ENCODE data around the gene PIP5K1A. TPM values are rescaled to one million over a fixed set of nuclear protein-coding genes. Genes with fewer than 3 reads are reported as not detected.

PIP5K1A gene
- total and polyA plus RNA-seq, 12 donors = 28.8 to 61.7 (median 46.5) TPM

- 65 to 96% (median 71%) methylated on average over 6 to 18 of the region's 18 CpGs for WGBS, 4 donors
Measured at GRCh38 chr1:151289080-151289935, 91.0 kb downstream of the PIP5K1A start.

GRCh38 chr1:151289991-151290708 is 91.8 kb downstream of the PIP5K1A start:
- Histone ChIP-seq H3K27me3 (no peaks in the 10 kb centered on the region), H3K4me1 (replicated peaks in 1 of 2) (no peaks in the 10 kb centered on the region), H3K36me3 (replicated peaks in 1 of 2) (peaks cover 0 to 94% of the 10 kb centered on the region in 2 donors), H3K4me3 (no peak overlapping the region), H3K9me3 (replicated peaks in 1 of 3) (no peaks in the 10 kb centered on the region), H3K27ac (no peak overlapping the region)
- intact Hi-C loops (cut with DNase I) = loop anchor here in 1 of 2 donors (10.0 kb wide), 1 partner anchor 115 kb away; no protein-coding TSS in a partner anchor
- no peak for DNase-seq
- TF ChIP-seq CTCF (IDR thresholded peaks at IDR 0.05) (no peak), POLR2A (IDR thresholded peaks at IDR 0.05) (no peak)
- 84 to 89% (median 88%) methylated on average over 14 to 21 of the region's 21 CpGs for WGBS, 4 donors

More at GRCh38 chr1:151289080-151289935, 91.0 kb downstream of the PIP5K1A start:
- no peak overlapping the region for H3K27ac ChIP-seq
- intact Hi-C loops (cut with DNase I) = loop anchor here in 1 of 2 donors (10.0 kb wide), 1 partner anchor 115 kb away; no protein-coding TSS in a partner anchor
- H3K4me3 ChIP-seq = no peak overlapping the region
- TF ChIP-seq CTCF (IDR thresholded peaks at IDR 0.05) (no peak), POLR2A (IDR thresholded peaks at IDR 0.05) (no peak)
- peaks cover 0 to 85% of the 10 kb centered on the region in 2 donors for H3K36me3 ChIP-seq (replicated peaks in 1 of 2)
- H3K4me1 ChIP-seq (replicated peaks in 1 of 2) = peaks cover 0 to 2% of the 10 kb centered on the region in 2 donors
- no peaks in the 10 kb centered on the region for H3K9me3 ChIP-seq (replicated peaks in 1 of 3)
- no peaks in the 10 kb centered on the region for H3K27me3 ChIP-seq
- no peak for DNase-seq

- no peak for TF ChIP-seq POLR2A (IDR thresholded peaks at IDR 0.05)
- TF ChIP-seq CTCF (IDR thresholded peaks at IDR 0.05) = no peak
- H3K36me3 ChIP-seq (replicated peaks in 1 of 2) = peaks cover 0 to 94% of the 10 kb centered on the region in 2 donors
- no peaks in the 10 kb centered on the region for H3K9me3 ChIP-seq (replicated peaks in 1 of 3)
- no peak overlapping the region for H3K27ac ChIP-seq
- intact Hi-C loops (cut with DNase I) = no loop called here
- no peaks in the 10 kb centered on the region for H3K4me1 ChIP-seq (replicated peaks in 1 of 2)
- no peak overlapping the region for H3K4me3 ChIP-seq
- 82 to 92% (median 87%) methylated on average over 5 to 19 of the region's 19 CpGs for WGBS, 4 donors
- peak in 1 of 7 donors; percentile 59 for DNase-seq
- H3K27me3 ChIP-seq = no peaks in the 10 kb centered on the region
Measured at GRCh38 chr1:151290709-151291303, 92.5 kb downstream of the PIP5K1A start.

All from adrenal gland (tissue), 12 donors.